ENCODE measurements around the gene PNMA6E.

GRCh38 chrX:153438532-153438931 is 37.4 kb upstream of the PNMA6E start:
- no peak for TF ChIP-seq EZH2 (IDR thresholded peaks at IDR 0.05)
- no peak for TF ChIP-seq POLR2AphosphoS5 (IDR thresholded peaks at IDR 0.05; ENCODE audit: borderline replicate concordance, low read depth, low read length)

Data from SK-N-MC (cell line).